ENCODE measurements around the gene ATP8B1. TPM values are rescaled to one million over a fixed set of nuclear protein-coding genes. Genes with fewer than 3 reads are reported as not detected.
"Not testable (repeated sequence)": the region's sequence is repeated elsewhere in the genome, so short reads cannot be mapped to it uniquely, and the experiment has no call there.

ATP8B1 gene
- total RNA-seq, 2 donors from 2014 or later: 263 to 359 TPM

DNA sequence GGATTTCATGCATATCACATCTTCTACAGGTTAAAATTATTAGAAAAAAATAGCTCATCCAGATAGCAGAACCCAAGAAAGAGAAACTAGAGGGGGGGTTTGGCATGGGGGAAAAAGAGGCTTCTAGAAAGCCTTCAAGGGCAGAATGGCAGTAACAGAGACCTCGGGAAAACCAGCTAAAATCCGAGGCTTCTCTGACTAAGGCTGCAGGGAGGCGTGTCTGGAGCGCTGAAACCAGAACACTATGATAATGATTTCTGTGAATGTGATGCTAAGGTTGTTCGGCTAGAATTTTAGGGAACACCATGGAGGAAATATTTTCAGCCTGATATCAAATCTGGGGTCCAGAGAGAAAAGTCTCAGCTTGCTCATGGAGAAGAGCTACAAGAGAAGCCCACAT lies 73.0 kb downstream of the ATP8B1 start:
- no peaks in the 10 kb centered on the region for H3K9me3 ChIP-seq
- peak; percentile 14 for DNase-seq
- H3K27ac ChIP-seq: peak overlapping the region; percentile 76
- H3K9ac ChIP-seq (ENCODE audit: low read depth in 2 of 2, low read length in 2 of 2): peak overlapping the region in 1 of 2 donors; percentile 14
- no peak overlapping the region for H3K4me3 ChIP-seq
- no peaks in the 10 kb centered on the region for H3K27me3 ChIP-seq
- no peaks in the 10 kb centered on the region for H3K36me3 ChIP-seq
- intact Hi-C loops (cut with DNase I): no loop called here
- no peaks in the 10 kb centered on the region for H3K4me1 ChIP-seq
- TF ChIP-seq, protein P1, sequence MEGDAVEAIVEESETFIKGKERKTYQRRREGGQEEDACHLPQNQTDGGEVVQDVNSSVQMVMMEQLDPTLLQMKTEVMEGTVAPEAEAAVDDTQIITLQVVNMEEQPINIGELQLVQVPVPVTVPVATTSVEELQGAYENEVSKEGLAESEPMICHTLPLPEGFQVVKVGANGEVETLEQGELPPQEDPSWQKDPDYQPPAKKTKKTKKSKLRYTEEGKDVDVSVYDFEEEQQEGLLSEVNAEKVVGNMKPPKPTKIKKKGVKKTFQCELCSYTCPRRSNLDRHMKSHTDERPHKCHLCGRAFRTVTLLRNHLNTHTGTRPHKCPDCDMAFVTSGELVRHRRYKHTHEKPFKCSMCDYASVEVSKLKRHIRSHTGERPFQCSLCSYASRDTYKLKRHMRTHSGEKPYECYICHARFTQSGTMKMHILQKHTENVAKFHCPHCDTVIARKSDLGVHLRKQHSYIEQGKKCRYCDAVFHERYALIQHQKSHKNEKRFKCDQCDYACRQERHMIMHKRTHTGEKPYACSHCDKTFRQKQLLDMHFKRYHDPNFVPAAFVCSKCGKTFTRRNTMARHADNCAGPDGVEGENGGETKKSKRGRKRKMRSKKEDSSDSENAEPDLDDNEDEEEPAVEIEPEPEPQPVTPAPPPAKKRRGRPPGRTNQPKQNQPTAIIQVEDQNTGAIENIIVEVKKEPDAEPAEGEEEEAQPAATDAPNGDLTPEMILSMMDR (IDR thresholded peaks at IDR 0.05): no peak

DNA sequence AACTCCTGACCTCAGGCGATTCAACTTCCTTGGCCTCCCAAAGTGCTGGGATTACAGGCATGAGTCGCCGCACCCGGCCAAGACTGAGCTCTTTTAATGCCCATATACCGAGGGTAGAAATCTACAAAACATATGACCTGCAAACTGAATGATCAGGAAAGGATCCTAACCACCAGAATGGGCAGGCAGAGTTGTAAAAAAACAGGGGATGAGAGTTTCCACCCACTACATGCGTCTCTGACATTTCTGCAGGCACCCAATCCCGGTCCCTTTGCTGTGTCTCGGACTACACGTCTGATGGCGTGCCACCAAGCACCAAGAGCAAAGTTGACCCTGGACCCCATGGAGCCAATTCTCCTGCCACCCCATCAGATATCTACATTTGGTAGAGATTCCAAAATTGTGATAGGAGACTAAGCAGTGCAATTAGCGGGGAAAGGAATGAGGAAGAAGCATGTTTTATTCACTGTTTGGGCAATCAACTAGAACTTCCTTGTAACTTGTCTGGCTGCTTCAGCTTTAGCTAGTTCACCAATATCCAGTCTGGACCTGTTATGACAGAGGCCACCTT lies 74.1 kb downstream of the ATP8B1 start:
- Histone ChIP-seq H3K36me3 (no peaks in the 10 kb centered on the region), H3K27me3 (no peaks in the 10 kb centered on the region), H3K9ac (ENCODE audit: low read depth in 2 of 2, low read length in 2 of 2) (peak overlapping the region in 1 of 2 donors; percentile 14), H3K4me1 (no peaks in the 10 kb centered on the region), H3K4me3 (no peak overlapping the region), H3K9me3 (no peaks in the 10 kb centered on the region), H3K27ac (peak overlapping the region; percentile 76)
- TF ChIP-seq, protein P1 (IDR thresholded peaks at IDR 0.05): no peak
- intact Hi-C loops (cut with DNase I): no loop called here
- DNase-seq: peak; percentile 53

DNA sequence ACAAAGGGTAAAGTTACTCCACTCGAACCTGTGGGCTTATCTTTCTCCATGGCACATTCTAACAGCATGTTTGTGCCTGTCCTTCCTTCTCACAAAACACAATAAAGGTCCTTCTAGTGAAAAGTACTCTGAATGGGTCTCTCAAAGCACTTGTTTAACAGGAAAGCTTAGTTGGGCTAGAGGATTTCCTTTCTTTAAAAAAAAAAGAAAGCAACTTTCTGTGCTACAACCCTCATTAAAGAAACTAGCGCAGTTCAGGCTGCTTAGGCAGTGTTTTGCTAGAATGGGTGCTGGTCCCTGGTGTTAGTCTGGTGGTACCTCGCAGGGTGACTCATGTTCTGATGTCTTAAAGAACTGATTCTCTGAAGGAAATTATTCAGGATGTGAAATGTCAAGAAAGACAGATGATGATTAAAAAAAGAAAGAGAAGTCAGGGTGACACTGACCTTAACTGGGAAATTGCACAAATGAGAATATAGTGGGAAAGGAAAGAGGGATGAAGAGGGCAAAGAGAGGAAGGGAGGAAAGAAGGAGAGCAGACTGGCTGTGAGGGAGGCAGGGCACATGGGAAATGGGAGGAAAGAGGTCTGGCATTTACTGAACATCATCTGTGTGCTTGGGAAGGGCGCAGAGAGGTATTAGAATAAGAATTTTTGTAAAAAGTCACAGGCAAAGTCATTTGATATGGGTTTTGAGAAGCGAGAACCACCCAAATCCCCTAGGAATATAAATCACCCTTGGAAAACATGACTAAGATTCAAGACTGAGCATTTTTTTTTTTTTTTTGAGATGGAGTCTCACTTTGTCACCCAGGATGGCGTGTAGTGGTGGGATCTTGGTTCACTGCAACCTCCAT lies 74.9 kb downstream of the ATP8B1 start:
- H3K27me3 ChIP-seq: no peaks in the 10 kb centered on the region
- TF ChIP-seq, protein P1 (IDR thresholded peaks at IDR 0.05): no peak
- peak overlapping the region; percentile 76 for H3K27ac ChIP-seq
- no peaks in the 10 kb centered on the region for H3K9me3 ChIP-seq
- peak; percentile 13 for DNase-seq
- H3K4me3 ChIP-seq: no peak overlapping the region
- intact Hi-C loops (cut with DNase I): no loop called here
- no peaks in the 10 kb centered on the region for H3K4me1 ChIP-seq
- H3K36me3 ChIP-seq: no peaks in the 10 kb centered on the region
- H3K9ac ChIP-seq (ENCODE audit: low read depth in 2 of 2, low read length in 2 of 2): no peak overlapping the region

DNA sequence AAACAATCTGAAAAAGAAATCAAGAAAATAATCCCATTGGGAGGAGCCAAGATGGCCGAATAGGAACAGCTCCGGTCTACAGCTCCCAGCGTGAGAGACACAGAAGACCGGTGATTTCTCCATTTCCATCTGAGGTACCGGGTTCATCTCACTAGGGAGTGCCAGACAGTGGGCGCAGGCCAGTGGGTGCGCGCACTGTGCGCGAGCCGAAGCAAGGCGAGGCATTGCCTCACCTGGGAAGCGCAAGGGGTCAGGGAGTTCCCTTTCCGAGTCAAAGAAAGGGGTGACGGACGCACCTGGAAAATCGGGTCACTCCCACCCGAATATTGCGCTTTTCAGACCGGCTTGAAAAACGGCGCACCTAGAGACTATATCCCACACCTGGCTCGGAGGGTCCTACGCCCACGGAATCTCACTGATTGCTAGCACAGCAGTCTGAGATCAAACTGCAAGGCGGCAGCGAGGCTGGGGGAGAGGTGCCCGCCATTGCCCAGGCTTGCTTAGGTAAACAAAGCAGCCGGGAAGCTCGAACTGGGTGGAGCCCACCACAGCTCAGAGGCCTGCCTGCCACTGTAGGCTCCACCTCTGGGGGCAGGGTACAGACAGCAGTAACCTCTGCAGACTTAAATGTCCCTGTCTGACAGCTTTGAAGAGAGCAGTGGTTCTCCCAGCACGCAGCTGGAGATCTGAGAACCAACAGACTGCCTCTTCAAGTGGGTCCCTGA lies 83.7 kb downstream of the ATP8B1 start:
- H3K4me3 ChIP-seq; H3K36me3 ChIP-seq; intact Hi-C loops (cut with DNase I); H3K9ac ChIP-seq (ENCODE audit: low read depth in 2 of 2, low read length in 2 of 2); H3K27me3 ChIP-seq; H3K4me1 ChIP-seq; H3K27ac ChIP-seq; H3K9me3 ChIP-seq: not testable (repeated sequence)
- peak; percentile 19 for DNase-seq

DNA sequence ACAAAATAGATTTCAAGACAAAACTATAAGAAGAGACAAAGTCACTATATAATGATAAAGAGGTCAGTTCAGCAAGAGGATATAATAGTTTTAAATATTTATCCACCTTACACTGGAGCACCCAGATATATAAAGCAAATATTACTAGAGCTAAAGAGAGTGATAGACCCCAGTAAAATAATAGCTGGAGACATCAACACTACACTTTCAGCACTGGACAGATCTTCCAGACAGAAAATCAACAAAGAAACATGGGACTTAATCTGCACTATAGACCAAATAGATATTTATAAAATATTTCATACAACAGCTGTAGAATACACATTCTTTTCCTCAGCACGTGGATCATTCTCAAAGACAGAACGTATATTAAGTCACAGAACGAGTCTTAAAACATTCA lies 86.6 kb downstream of the ATP8B1 start:
- TF ChIP-seq, protein P1 (IDR thresholded peaks at IDR 0.05): no peak
- H3K4me1 ChIP-seq: no peaks in the 10 kb centered on the region
- H3K9me3 ChIP-seq: no peaks in the 10 kb centered on the region
- H3K9ac ChIP-seq (ENCODE audit: low read depth in 2 of 2, low read length in 2 of 2): no peak overlapping the region
- no peaks in the 10 kb centered on the region for H3K36me3 ChIP-seq
- intact Hi-C loops (cut with DNase I): no loop called here
- H3K27me3 ChIP-seq: no peaks in the 10 kb centered on the region
- DNase-seq: no peak
- no peak overlapping the region for H3K4me3 ChIP-seq
- H3K27ac ChIP-seq: no peak overlapping the region

All from colonic mucosa (tissue), 4 donors.